Measurements from ENCODE around the gene CD8A.

The CD8A gene

GRCh38 chr2:86769838-86770237, 20.9 kb downstream of the CD8A start:
- no peak for FAIRE-seq
- TF ChIP-seq POLR2AphosphoS5 (IDR thresholded peaks at IDR 0.05; ENCODE audit: low read depth, low read length) = no peak
- TF ChIP-seq POLR2A (IDR thresholded peaks at IDR 0.05; ENCODE audit: low read depth, low read length) = no peak
- TF ChIP-seq TAF1 (IDR thresholded peaks at IDR 0.05; ENCODE audit: borderline replicate concordance, low read depth, low read length) = no peak
- DNase-seq (ENCODE audit: insufficient read length) = no peak

- DNase-seq (ENCODE audit: insufficient read length) = no peak
- FAIRE-seq = no peak
Measured at GRCh38 chr2:86768189-86768949, 22.3 kb downstream of the CD8A start.

GRCh38 chr2:86765310-86765695, 25.4 kb downstream of the CD8A start:
- TF ChIP-seq POLR2AphosphoS5 (IDR thresholded peaks at IDR 0.05; ENCODE audit: low read depth, low read length) = no peak
- no peak for TF ChIP-seq TAF1 (IDR thresholded peaks at IDR 0.05; ENCODE audit: borderline replicate concordance, low read depth, low read length)
- TF ChIP-seq POLR2A (IDR thresholded peaks at IDR 0.05; ENCODE audit: low read depth, low read length) = no peak
- DNase-seq (ENCODE audit: insufficient read length) (no peak), FAIRE-seq (no peak)

More at GRCh38 chr2:86768189-86768949, 22.3 kb downstream of the CD8A start:
- TF ChIP-seq POLR2A (IDR thresholded peaks at IDR 0.05; ENCODE audit: low read depth, low read length) = no peak
- TF ChIP-seq POLR2AphosphoS5 (IDR thresholded peaks at IDR 0.05; ENCODE audit: low read depth, low read length) = no peak
- no peak for TF ChIP-seq TAF1 (IDR thresholded peaks at IDR 0.05; ENCODE audit: borderline replicate concordance, low read depth, low read length)

DNA sequence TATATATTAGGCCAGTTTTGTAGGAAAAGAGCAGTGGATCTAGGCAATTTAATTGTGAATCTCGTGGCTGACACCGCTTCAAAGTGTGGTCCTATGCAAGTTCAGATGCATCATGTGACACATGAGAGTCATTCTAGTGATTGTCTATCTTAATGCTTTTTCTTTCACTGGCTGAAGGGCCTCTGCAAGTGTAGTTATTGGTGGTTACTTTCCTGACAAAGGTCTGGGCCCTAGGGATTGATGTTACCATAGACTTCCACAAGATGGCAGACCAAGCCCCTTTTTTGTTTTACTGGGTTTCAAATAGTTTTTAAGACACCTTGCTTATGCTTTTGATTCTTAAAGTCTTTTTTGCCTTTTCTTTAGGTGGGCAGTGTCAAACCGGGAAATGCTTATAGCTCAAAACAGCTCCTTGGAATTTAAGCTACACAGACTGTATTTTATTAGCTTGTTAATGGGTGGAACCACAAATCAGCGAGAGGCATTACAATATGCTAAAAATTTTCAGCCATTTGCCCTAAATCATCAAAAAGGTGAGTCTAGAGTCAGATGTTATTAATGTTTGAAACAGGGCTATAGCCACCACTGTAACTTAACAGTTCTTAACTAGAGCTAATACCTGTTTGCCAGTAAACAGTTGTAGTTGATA, 25.9 kb downstream of the CD8A start:
- FAIRE-seq = peak; percentile 44
- TF ChIP-seq TAF1 (IDR thresholded peaks at IDR 0.05; ENCODE audit: borderline replicate concordance, low read depth, low read length) (no peak), POLR2A (IDR thresholded peaks at IDR 0.05; ENCODE audit: low read depth, low read length) (no peak), POLR2AphosphoS5 (IDR thresholded peaks at IDR 0.05; ENCODE audit: low read depth, low read length) (no peak)
- no peak for DNase-seq (ENCODE audit: insufficient read length)

GRCh38 chr2:86760371-86760770, 30.3 kb downstream of the CD8A start:
- no peak for FAIRE-seq
- no peak for DNase-seq (ENCODE audit: insufficient read length)
- TF ChIP-seq POLR2AphosphoS5 (IDR thresholded peaks at IDR 0.05; ENCODE audit: low read depth, low read length) = no peak
- no peak for TF ChIP-seq POLR2A (IDR thresholded peaks at IDR 0.05; ENCODE audit: low read depth, low read length)
- no peak for TF ChIP-seq TAF1 (IDR thresholded peaks at IDR 0.05; ENCODE audit: borderline replicate concordance, low read depth, low read length)

GRCh38 chr2:86758405-86758804, 32.3 kb downstream of the CD8A start:
- TF ChIP-seq POLR2AphosphoS5 (IDR thresholded peaks at IDR 0.05; ENCODE audit: low read depth, low read length) (no peak), TAF1 (IDR thresholded peaks at IDR 0.05; ENCODE audit: borderline replicate concordance, low read depth, low read length) (no peak), POLR2A (IDR thresholded peaks at IDR 0.05; ENCODE audit: low read depth, low read length) (no peak)
- no peak for FAIRE-seq
- no peak for DNase-seq (ENCODE audit: insufficient read length)

GRCh38 chr2:86753606-86754005, 37.1 kb downstream of the CD8A start:
- DNase-seq (ENCODE audit: insufficient read length) (no peak), FAIRE-seq (no peak)
- no peak for TF ChIP-seq POLR2AphosphoS5 (IDR thresholded peaks at IDR 0.05; ENCODE audit: low read depth, low read length)

GRCh38 chr2:86752934-86753333, 37.8 kb downstream of the CD8A start:
- no peak for TF ChIP-seq POLR2AphosphoS5 (IDR thresholded peaks at IDR 0.05; ENCODE audit: low read depth, low read length)
- TF ChIP-seq POLR2A (IDR thresholded peaks at IDR 0.05; ENCODE audit: low read depth, low read length) = no peak
- TF ChIP-seq TAF1 (IDR thresholded peaks at IDR 0.05; ENCODE audit: borderline replicate concordance, low read depth, low read length) = no peak
- FAIRE-seq (no peak), DNase-seq (ENCODE audit: insufficient read length) (no peak)

GRCh38 chr2:86751778-86752177, 38.9 kb downstream of the CD8A start:
- no peak for TF ChIP-seq POLR2AphosphoS5 (IDR thresholded peaks at IDR 0.05; ENCODE audit: low read depth, low read length)
- no peak for TF ChIP-seq TAF1 (IDR thresholded peaks at IDR 0.05; ENCODE audit: borderline replicate concordance, low read depth, low read length)
- no peak for TF ChIP-seq POLR2A (IDR thresholded peaks at IDR 0.05; ENCODE audit: low read depth, low read length)
- FAIRE-seq = no peak
- no peak for DNase-seq (ENCODE audit: insufficient read length)

- DNase-seq (ENCODE audit: insufficient read length) (no peak), FAIRE-seq (no peak)
- TF ChIP-seq TAF1 (IDR thresholded peaks at IDR 0.05; ENCODE audit: borderline replicate concordance, low read depth, low read length) (no peak), POLR2AphosphoS5 (IDR thresholded peaks at IDR 0.05; ENCODE audit: low read depth, low read length) (no peak), POLR2A (IDR thresholded peaks at IDR 0.05; ENCODE audit: low read depth, low read length) (no peak)
Measured at GRCh38 chr2:86750240-86750839, 40.4 kb downstream of the CD8A start.

GRCh38 chr2:86747711-86748639, 42.7 kb downstream of the CD8A start:
- TF ChIP-seq POLR2A (IDR thresholded peaks at IDR 0.05; ENCODE audit: low read depth, low read length) (no peak), POLR2AphosphoS5 (IDR thresholded peaks at IDR 0.05; ENCODE audit: low read depth, low read length) (no peak), TAF1 (IDR thresholded peaks at IDR 0.05; ENCODE audit: borderline replicate concordance, low read depth, low read length) (no peak)
- DNase-seq (ENCODE audit: insufficient read length) (no peak), FAIRE-seq (no peak)

Measured in GM12892 (cell line).